Measurements from ENCODE around the gene SCAF8. TPM values are rescaled to one million over a fixed set of nuclear protein-coding genes. Genes with fewer than 3 reads are reported as not detected.

SCAF8 gene
- polyA plus RNA-seq (2012; rRNA removed): 11.0 and 12.4 TPM in 2 replicates
- 11.9 and 13.2 TPM in 2 replicates for polyA plus RNA-seq (2012; cell fraction: cytosol; rRNA removed)
- polyA plus RNA-seq (2012; cell fraction: nucleus; rRNA removed): 12.2 and 20.8 TPM in 2 replicates

- WGBS (ENCODE audit: low lambda C conversion rate): 5% methylated on average over 12 of the region's 61 CpGs
- no peaks in the 10 kb centered on the region for H3K9me2 ChIP-seq
- peak within 1 kb of the TSS; percentile 75 for H2AFZ ChIP-seq (ENCODE audit: low read depth)
- no peaks in the 10 kb centered on the region for H3K27me3 ChIP-seq (ENCODE audit: insufficient read depth)
- ChIA-PET CTCF (interaction anchor here (1.0 to 1.5 kb wide), 3 partner anchors 21 to 68 kb away, joined by 3 to 8 read pairs (median 7); no protein-coding TSS in a partner anchor), POLR2A (no interaction called here)
- H3K4me3 ChIP-seq (ENCODE audit: low read depth in 2 of 2, low read length in 1 of 2): peak within 1 kb of the TSS; percentile 76 to 80
- peaks cover under 1 to 4% of the 10 kb centered on the region in 2 experiments for H3K36me3 ChIP-seq (replicated peaks in 1 of 2; ENCODE audit: control insufficient read depth in 1 of 2, insufficient read depth in 2 of 2, low read length in 1 of 2)
- H3K79me2 ChIP-seq (ENCODE audit: insufficient read depth): peaks cover 42% of the 10 kb centered on the region
- H3K9me3 ChIP-seq: no peaks in the 10 kb centered on the region
- peak; percentile 92 for DNase-seq
- peak within 1 kb of the TSS; percentile 99 for H3K9ac ChIP-seq
- H3K27ac ChIP-seq (ENCODE audit: low read depth in 2 of 2, low read length in 1 of 2): peak within 1 kb of the TSS; percentile 95 to 96
- H3K4me1 ChIP-seq (ENCODE audit: control insufficient read depth in 1 of 2, insufficient read depth in 2 of 2, low read depth in 1 of 2, low read length in 1 of 2): peaks cover 0 to 18% of the 10 kb centered on the region in 2 experiments; a peak in 3 of 4 replicates
- H3F3A ChIP-seq (replicated peaks; ENCODE audit: insufficient read depth): peaks cover 14% of the 10 kb centered on the region
- peak within 1 kb of the TSS; percentile 91 for H3K4me2 ChIP-seq
- H4K20me1 ChIP-seq (ENCODE audit: insufficient read depth): peaks cover 41% of the 10 kb centered on the region
- peak; percentile 68 for TF ChIP-seq POLR2AphosphoS5 (IDR thresholded peaks at IDR 0.05; ENCODE audit: low read depth, low read length)
- TF ChIP-seq CHD2 (IDR thresholded peaks at IDR 0.05; ENCODE audit: low read length, partially characterized antibody): no peak
- no peak for TF ChIP-seq EZH2phosphoT487 (IDR thresholded peaks at IDR 0.05; ENCODE audit: borderline replicate concordance, low read depth)
- no peak for TF ChIP-seq NFIC (IDR thresholded peaks at IDR 0.05; ENCODE audit: borderline replicate concordance)
- TF ChIP-seq TAF1 (IDR thresholded peaks at IDR 0.05; ENCODE audit: borderline replicate concordance, low read depth, low read length): peak; percentile 82; the same call in 1 of the 2 replicates
- peak; percentile 90 for TF ChIP-seq YY1 (IDR thresholded peaks at IDR 0.05; ENCODE audit: low read depth)
- no peak for TF ChIP-seq FOSL2 (IDR thresholded peaks at IDR 0.05; ENCODE audit: borderline replicate concordance, low read depth)
- no peak for TF ChIP-seq USF2 (IDR thresholded peaks at IDR 0.05; ENCODE audit: borderline replicate concordance, low read depth, low read length)
- TF ChIP-seq RXRA (IDR thresholded peaks at IDR 0.05; ENCODE audit: borderline replicate concordance, low read depth): no peak
- TF ChIP-seq SMC3 (IDR thresholded peaks at IDR 0.05; ENCODE audit: low read depth, low read length): peak; percentile 54
- TF ChIP-seq FOXJ3 (CRISPR knock-in tag; IDR thresholded peaks at IDR 0.05): no peak
- no peak for TF ChIP-seq TEAD4 (IDR thresholded peaks at IDR 0.05; ENCODE audit: borderline replicate concordance, insufficient read depth)
- TF ChIP-seq NRF1 (IDR thresholded peaks at IDR 0.05; ENCODE audit: low read depth, low read length): no peak
- TF ChIP-seq JUND (IDR thresholded peaks at IDR 0.05): no peak
- TF ChIP-seq EP300 (IDR thresholded peaks at IDR 0.05; ENCODE audit: borderline replicate concordance in 1 of 2, low read depth in 1 of 2, low read length in 1 of 2): no peak
- no peak; the same call in 1 of the 2 replicates for TF ChIP-seq GABPA (IDR thresholded peaks at IDR 0.05; ENCODE audit: low read depth)
- no peak for TF ChIP-seq SIN3A (IDR thresholded peaks at IDR 0.05; ENCODE audit: borderline replicate concordance, low read depth, low read length)
- TF ChIP-seq CTCF (IDR thresholded peaks at IDR 0.05): peak; percentile 58
- peak; percentile 50 for TF ChIP-seq RAD21 (IDR thresholded peaks at IDR 0.05; ENCODE audit: low read length)
- TF ChIP-seq MAX (IDR thresholded peaks at IDR 0.05; ENCODE audit: low read depth): peak; percentile 37
- 0 out of 2 replicates have a peak, but pooled peaks have one; percentile 17 for TF ChIP-seq REST (IDR thresholded peaks at IDR 0.05; ENCODE audit: low read depth, low read length)
- peak; percentile 7; the same call in 1 of the 2 replicates for TF ChIP-seq PBX3 (IDR thresholded peaks at IDR 0.05)
- TF ChIP-seq GATA2 (CRISPR knock-in tag; IDR thresholded peaks at IDR 0.05): no peak
- no peak for TF ChIP-seq RFX5 (IDR thresholded peaks at IDR 0.05; ENCODE audit: low read length)
- TF ChIP-seq USF1 (IDR thresholded peaks at IDR 0.05; ENCODE audit: borderline replicate concordance, low read depth): no peak
- 0 out of 2 replicates have a peak, but pooled peaks have one; percentile 10 for TF ChIP-seq MXI1 (IDR thresholded peaks at IDR 0.05; ENCODE audit: low read depth, low read length)
Measured at GRCh38 chr6:154733183-154733625, at the start of gene SCAF8. Gene SCAF8, plus strand, starts transcription at chr6:154733416. Its CDS starts 485 bp downstream, at chr6:154733901.

Measured in SK-N-SH (cell line).